GM23248 (cell line): ENCODE measurements around the gene RNF130.

ENCODE experiments used
- EZH2 ChIP-seq: fragments of 200-600 bp; sonication (generic); IDR thresholded peaks from 2 replicates; pipeline ENCODE4 v1.6.1; 2018; ENCODE audit warnings: antibody characterized with exemption, mild to moderate bottlenecking; ENCODE audit not compliant: insufficient read depth, poor library complexity, severe bottlenecking
- EZH2phosphoT487 ChIP-seq: fragments of 200-600 bp; sonication (generic); IDR thresholded peaks from 2 replicates; pipeline ENCODE4 v1.6.1; 2018; ENCODE audit warnings: antibody characterized with exemption, moderate library complexity, mild to moderate bottlenecking, low read depth; ENCODE audit not compliant: insufficient read depth

DNA sequence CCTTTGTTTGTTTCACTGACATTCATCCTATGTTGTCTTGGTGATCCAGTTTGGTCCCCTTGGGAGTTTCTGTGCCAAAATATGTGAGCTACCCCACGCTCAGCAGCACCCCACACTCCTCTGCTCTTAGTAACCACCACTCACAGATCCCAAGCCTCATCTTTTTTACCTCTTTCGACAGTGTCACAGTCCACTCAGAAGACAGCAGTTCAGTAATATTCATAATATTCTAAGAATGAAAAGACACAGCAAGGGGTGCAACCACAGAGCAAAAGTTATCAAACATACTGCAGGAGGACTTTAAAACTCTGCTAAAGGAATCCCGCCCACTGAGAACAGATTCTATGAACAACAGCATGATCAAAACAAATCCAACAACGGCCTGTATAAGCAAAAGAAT, 28.2 kb downstream of the RNF130 start:
- TF ChIP-seq EZH2phosphoT487 (no peak), EZH2 (no peak)
